ENCODE results near the gene EIF2B4. TPM values are rescaled to one million over a fixed set of nuclear protein-coding genes. Genes with fewer than 3 reads are reported as not detected.

Gene EIF2B4
- total and polyA plus RNA-seq, 2 of the 13 experiments (the other 11 are each of a cell fraction or from before 2014, with no cell fraction given), result 91.5 to 96.4 TPM

- TF ChIP-seq CTCF (CRISPR knock-in tag; IDR thresholded peaks at IDR 0.05) (peak; percentile 70), ZNF337 (CRISPR knock-in tag; IDR thresholded peaks at IDR 0.05; ENCODE audit: borderline replicate concordance, low read depth) (no peak), NONO (IDR thresholded peaks at IDR 0.05) (no peak), NONO (CRISPR knock-in tag; conservative IDR thresholded peaks at IDR 0.05) (peak; percentile 64; the same call in 1 of the 2 replicates), TOPORS (CRISPR knock-in tag; IDR thresholded peaks at IDR 0.05) (peak; percentile 20; the same call in 1 of the 2 replicates), HNRNPL (IDR thresholded peaks at IDR 0.05; ENCODE audit: low read depth, low read length) (peak; percentile 90; the same call in 1 of the 2 replicates), MTERF4 (CRISPR knock-in tag; IDR thresholded peaks at IDR 0.05) (no peak), NRL (CRISPR knock-in tag; IDR thresholded peaks at IDR 0.05; ENCODE audit: borderline replicate concordance) (peak; percentile 34; the same call in 1 of the 2 replicates)
These were observed 8.1 kb upstream of the EIF2B4 start (continued) for GRCh38 chr2:27378096-27378808.

GRCh38 chr2:27377618-27378095 is 7.5 kb upstream of the EIF2B4 start:
- Histone ChIP-seq H3K27me3 (ENCODE audit: control insufficient read depth in 1 of 2, insufficient read depth in 2 of 2, low read length in 2 of 2) (no peaks in the 10 kb centered on the region), H3K9me3 (ENCODE audit: low read length) (no peaks in the 10 kb centered on the region), H3K27ac (ENCODE audit: extremely low read length, insufficient read depth, low read length) (no peak overlapping the region), H4K20me1 (ENCODE audit: insufficient read depth, low read length) (peaks cover 3% of the 10 kb centered on the region; the same call in 1 of the 2 replicates), H3K4me2 (ENCODE audit: low read depth, low read length) (no peak overlapping the region), H2AFZ (ENCODE audit: low read length) (no peak overlapping the region), H3K79me2 (ENCODE audit: insufficient read depth, low read length) (peaks cover 10% of the 10 kb centered on the region), H3K9ac (ENCODE audit: insufficient read depth, low read depth, low read length) (no peak overlapping the region), H3K4me1 (ENCODE audit: insufficient read depth, low read length) (peaks cover 33% of the 10 kb centered on the region), H3K4me3 (replicated peaks in 1 of 3; ENCODE audit: insufficient read depth in 1 of 3, low read depth in 2 of 3, low read length in 3 of 3) (no peak overlapping the region), H3K36me3 (replicated peaks in 1 of 2; ENCODE audit: control insufficient read depth in 1 of 2, insufficient read depth in 2 of 2, low read length in 2 of 2) (peaks cover 49 to 72% of the 10 kb centered on the region in 2 experiments)
- POLR2A ChIA-PET, result interaction anchor here (1.2 to 5.1 kb wide), 4 partner anchors 14 to 118 kb away, joined by 3 to 34 read pairs (median 16); partner anchors contain the start of genes MPV17 and PPM1G
- 96% methylated on average over 18 of the region's 18 CpGs for WGBS (ENCODE audit: low lambda C conversion rate)
- ATAC-seq (no peak), FAIRE-seq (no peak), DNase-seq (ENCODE audit: low spot score) (no peak)
- in situ Hi-C loops (cut with HindIII; ENCODE audit: extremely low pct_ligation_motif_present, low pct_unique_long_range_greater_than_20kb), result no loop called here
- intact Hi-C loops (cut with micrococcal nuclease; ENCODE audit: unreplicated experiment), result loop anchor here (1.0 to 10.0 kb wide), 2 partner anchors 56 to 123 kb away; no protein-coding TSS in a partner anchor
- CTCF ChIA-PET (ENCODE audit: low intra/inter-chr PET ratio, low total read pairs), result no interaction called here
- BruUV-seq (replicated peaks), result no TSS peak
- TF ChIP-seq AGO2 (optimal IDR thresholded peaks at IDR 0.05; ENCODE audit: low read depth, low read length), result peak; percentile 98
- TF ChIP-seq RXRB (CRISPR knock-in tag; IDR thresholded peaks at IDR 0.05; ENCODE audit: borderline replicate concordance), result no peak
- no peak for TF ChIP-seq HMG20B (CRISPR knock-in tag; conservative IDR thresholded peaks at IDR 0.05)
- TF ChIP-seq NFYC (CRISPR knock-in tag; IDR thresholded peaks at IDR 0.05), result no peak
- TF ChIP-seq ZNF547 (CRISPR knock-in tag; IDR thresholded peaks at IDR 0.05), result no peak
- no peak for TF ChIP-seq GLI4 (CRISPR knock-in tag; IDR thresholded peaks at IDR 0.05; ENCODE audit: borderline replicate concordance)
- TF ChIP-seq NBN (conservative IDR thresholded peaks at IDR 0.05), result no peak
- TF ChIP-seq CCDC6 (CRISPR knock-in tag; IDR thresholded peaks at IDR 0.05), result no peak
- TF ChIP-seq ZNF101 (CRISPR knock-in tag; IDR thresholded peaks at IDR 0.05; ENCODE audit: borderline replicate concordance, low read depth), result no peak
- TF ChIP-seq SMYD3 (CRISPR knock-in tag; IDR thresholded peaks at IDR 0.05), result no peak
- TF ChIP-seq ZNF691 (CRISPR knock-in tag; IDR thresholded peaks at IDR 0.05; ENCODE audit: borderline replicate concordance, low read depth), result no peak
- TF ChIP-seq KMT2A (CRISPR knock-in tag; IDR thresholded peaks at IDR 0.05), result no peak
